GM19455 (cell line): ENCODE measurements around the gene TBX5.

Experiments
- ATAC-seq: cut with Tn5 transposase; IDR thresholded peaks from one replicate; pipeline ENCODE4 v1.9.1; 2021; ENCODE audit not compliant: unreplicated experiment

TBX5 gene

GRCh38 chr12:114406316-114406983 lies 506 bp upstream of the TBX5 start:
- ATAC-seq, result no peak

DNA sequence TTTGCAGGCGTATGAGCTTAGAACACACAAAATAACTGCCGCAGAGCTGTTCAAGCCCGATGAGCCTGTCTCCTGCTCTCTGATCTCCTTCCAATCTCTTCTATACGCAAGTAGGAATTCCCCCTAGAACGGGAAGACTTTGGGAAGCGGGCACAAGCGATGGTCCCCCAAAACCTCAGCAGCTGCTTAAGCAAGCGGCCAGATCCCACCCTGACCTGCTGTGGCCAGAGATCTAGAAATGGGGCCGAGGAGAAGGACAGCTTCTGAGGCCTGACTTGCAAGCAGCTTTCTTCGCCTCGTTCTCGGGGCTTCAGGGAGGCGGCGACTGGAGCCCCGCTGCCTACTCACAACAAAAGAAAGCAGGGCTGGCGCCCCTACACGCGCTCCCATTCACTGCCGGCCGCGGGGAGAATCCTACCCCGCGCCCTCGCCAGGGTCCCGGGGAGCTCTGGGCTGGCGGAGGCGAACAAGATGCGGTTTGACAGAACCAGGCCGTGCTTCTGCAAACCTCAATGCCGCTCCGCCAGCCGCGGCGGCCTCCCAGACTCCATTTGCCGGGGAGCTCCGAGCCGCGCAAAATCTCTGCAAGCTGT lies 922 bp downstream of the TBX5 start:
- ATAC-seq, result no peak

GRCh38 chr12:114404083-114404925 lies 1.6 kb downstream of the TBX5 start:
- ATAC-seq, result no peak

DNA sequence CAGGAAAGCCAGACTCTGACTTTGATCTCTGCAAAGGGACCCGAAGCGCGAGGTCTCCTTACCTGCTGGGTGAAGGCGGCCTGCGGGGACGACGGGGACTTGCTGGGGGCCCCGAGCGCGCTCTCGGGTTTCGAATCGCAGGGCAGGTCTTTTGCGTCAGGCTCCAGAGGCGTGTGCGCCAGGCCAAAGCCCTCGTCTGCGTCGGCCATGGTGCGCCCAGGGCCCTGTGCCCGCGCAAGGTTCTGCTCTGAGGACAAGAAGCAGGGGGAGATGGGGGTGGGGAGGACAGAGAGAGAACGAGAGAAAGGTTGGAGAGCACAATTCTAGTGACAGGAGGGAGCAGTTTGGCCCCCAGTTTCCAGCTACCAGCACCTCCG lies 2.3 kb downstream of the TBX5 start:
- ATAC-seq, result no peak

DNA sequence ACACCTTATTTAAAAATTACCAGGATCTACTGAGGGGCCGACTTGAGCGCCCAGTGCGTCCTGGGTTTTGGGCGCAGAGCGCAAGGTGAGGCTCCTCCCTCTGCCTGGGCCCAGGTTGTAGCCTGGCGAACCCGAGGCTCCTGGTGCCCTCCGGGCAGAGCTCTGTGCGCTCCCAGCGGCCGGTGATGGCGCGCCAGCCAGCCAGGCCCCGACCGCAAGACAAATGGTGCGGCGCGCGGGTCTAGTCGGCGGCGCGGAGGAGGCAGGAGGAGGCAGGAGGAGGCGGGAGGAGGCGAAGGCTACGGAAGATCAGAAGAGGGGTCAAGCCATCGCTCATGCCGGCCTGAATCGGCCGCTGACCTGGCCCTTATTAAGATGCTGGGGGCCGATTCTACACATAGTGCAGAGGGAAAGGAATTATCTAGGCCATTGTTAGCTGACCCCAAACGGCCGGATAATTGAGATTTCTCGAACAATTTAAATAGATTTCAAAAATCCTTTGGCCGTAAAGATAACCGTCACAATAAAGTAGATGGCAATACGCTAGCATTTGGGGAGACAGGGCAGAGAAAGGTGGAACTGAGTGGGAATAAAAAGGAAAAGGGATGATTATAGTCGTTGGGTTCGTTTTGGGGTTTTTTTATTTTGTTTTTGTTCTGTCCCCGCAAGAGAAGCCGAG lies 2.8 kb downstream of the TBX5 start:
- no peak for ATAC-seq

DNA sequence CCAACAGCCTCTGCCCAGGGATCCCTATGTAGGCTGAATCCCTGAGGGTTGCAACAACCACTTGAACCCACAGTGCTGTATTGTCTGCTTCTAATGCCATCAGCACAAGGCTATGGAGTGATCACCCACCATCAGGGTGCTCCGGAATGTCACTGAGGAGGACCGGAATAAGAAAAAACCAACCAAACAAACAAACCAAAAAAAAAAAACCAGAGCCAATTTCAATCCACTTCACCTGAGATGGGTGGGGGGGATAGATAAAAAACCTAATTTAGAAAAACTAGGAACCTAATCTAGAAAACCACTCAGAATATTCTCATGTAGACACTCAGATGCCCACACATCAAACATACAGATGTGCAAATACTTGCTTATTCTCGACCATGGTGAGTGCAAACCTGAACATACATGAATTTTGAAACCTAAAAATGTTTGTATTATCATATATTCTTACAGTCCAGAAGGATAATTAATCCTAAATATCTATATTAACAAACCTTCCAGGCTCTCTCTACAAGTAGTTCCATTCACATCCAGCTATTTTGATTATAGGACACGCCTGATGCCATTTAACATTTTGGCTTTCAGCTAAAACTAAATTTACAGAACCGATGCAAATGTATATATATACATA lies 3.7 kb downstream of the TBX5 start:
- ATAC-seq, result no peak

- no peak for ATAC-seq
Measured at GRCh38 chr12:114401328-114402083, 4.4 kb downstream of the TBX5 start.

- no peak for ATAC-seq
Measured at GRCh38 chr12:114400925-114401324, 5.0 kb downstream of the TBX5 start.

DNA sequence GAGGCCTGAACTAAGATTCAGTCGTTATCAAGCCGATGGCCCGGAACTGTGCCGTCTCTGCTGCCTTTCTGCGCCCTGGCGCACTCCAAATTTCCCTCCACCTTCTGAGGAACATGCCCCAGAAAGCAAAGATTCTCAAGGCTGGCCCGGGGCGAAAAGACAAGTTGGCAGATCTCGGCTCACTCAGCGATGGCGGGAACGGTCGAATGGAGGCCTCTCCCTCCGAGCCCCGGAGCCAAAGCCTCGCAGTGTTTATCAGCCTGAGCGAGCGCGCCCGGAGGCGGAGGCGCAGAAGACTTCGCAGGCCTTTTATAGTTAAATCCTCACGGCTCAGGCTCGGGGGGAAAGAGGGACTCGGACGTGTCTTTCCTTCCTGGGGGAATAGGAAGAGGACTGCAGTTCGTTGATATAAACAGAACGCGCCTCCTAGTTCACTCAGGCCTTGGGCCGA lies 5.6 kb downstream of the TBX5 start:
- no peak for ATAC-seq

DNA sequence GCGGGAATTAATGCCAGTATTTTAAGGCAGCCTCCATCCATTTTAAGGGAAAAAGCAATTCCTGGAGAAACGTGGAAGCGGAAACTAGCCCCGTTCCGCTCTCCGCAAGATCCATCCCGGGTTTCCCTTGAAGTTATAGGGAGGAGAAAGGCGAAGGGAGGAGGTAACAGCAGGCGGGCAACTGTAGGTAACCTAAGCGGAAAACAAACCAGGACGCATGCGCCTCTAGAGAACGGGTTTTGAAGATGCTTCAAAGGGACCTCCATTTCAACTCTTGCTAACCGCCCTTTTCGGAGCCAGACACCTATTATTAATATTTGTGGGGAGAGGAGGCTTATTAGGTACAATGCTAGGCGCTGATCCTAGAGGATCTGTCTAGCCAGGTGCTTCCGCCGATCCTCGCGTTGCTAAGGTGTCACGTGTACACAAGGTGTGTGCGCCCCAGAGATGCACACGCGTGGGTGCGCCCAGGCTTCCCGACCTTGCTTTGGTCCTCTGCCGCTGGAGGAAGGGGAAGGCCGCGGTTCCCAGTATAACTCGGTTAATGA lies 6.2 kb downstream of the TBX5 start:
- ATAC-seq, result no peak

- ATAC-seq, result no peak
Measured at GRCh38 chr12:114397978-114398881, 7.7 kb downstream of the TBX5 start.

GRCh38 chr12:114396869-114397719 lies 8.8 kb downstream of the TBX5 start:
- no peak for ATAC-seq

GRCh38 chr12:114396153-114396868 lies 9.6 kb downstream of the TBX5 start:
- no peak for ATAC-seq

- ATAC-seq, result no peak
Measured at GRCh38 chr12:114395755-114396152, 10.2 kb downstream of the TBX5 start.

- ATAC-seq, result no peak
Measured at GRCh38 chr12:114395233-114395632, 10.7 kb downstream of the TBX5 start.

GRCh38 chr12:114393569-114393968 lies 12.4 kb downstream of the TBX5 start:
- no peak for ATAC-seq

- ATAC-seq, result no peak
Measured at GRCh38 chr12:114392909-114393308, 13.0 kb downstream of the TBX5 start.
